GM18508 (cell line): ENCODE data around the gene MZT2B.
"Not testable (repeated sequence)": the region's sequence is repeated elsewhere in the genome, so short reads cannot be mapped to it uniquely, and the experiment has no call there.

Experiments
- ATAC-seq: cut with Tn5 transposase; IDR thresholded peaks from one replicate; pipeline ENCODE4 v1.9.1; 2021; ENCODE audit warnings: moderate number of reproducible peaks; ENCODE audit not compliant: insufficient read depth, unreplicated experiment

The MZT2B gene, protein sequence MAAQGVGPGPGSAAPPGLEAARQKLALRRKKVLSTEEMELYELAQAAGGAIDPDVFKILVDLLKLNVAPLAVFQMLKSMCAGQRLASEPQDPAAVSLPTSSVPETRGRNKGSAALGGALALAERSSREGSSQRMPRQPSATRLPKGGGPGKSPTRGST

DNA sequence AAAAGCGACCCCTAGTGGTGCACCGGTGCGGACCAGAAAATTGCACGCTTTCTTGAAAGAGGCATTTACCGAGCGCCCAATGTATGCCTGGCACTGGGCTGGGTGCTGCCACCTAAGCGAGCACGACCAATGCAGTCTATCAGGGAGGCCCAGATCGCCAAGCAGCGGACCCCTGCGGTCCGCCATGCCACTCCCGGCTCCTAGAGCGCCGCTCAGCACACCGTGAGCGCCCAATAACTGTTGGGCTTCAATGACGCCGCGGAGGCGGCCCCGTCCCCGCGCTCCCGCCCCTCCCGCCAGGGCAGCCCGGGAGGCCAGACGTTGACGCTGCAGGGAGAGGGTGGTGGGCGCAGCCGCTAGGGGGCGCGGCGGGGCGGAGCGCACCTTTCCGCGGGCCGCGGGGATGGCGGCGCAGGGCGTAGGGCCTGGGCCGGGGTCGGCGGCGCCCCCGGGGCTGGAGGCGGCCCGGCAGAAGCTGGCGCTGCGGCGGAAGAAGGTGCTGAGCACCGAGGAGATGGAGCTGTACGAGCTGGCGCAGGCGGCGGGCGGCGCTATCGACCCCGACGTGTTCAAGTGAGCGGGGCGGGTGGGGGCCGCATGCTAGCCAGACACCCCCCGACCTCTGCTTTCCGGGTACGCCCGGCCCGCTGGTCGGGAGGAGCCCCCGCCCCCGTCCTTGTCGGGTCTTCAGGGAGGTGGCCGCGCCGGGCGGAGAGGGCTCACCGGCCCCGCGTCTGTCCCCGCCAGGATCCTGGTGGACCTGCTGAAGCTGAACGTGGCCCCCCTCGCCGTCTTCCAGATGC lies at the start of gene MZT2B:
Gene MZT2B, plus strand, starts transcription at position 383 of the 803 bp plus-strand sequence. Its CDS starts 21 bp downstream, at position 404.
- peak; percentile 60 for ATAC-seq

DNA sequence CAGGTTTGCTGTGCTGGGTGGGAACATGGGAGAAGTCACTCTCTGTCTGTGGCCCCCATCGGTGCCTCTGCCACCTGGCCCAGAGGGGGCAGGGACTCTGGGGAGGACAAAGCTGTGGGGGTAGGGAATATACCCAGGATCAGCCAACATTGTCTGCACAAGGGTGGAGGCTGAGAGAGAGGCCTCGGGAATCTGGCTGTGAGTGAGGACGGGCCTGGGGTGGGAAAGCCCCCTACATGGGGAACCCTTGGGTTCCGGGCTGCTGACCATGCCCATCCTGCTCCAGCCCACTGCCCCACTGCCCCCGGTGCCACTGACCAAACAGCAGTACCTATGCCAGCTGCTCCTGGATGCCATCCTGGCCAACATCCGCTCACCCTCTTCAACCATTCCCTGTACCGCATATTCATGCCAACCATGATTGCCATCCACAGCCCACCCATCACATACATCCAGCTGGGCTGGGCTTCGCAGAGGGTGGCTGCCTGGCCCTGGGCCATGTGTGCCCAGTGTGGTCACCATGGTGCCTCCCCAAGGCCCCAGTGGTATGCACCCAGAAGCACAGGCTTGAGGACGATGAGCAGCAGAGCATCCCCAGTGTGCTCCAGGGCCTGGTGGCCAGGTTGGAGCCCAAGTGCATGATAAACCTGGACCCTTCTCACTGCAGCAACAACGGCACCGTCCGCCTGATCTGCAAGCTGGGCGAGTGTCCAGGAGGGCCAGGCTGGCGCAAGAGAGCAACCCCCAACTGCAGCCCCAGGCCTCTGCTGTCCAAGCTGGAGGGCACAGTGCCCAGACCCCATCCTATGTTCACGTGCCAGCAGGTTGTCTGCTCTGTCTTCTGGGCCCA lies 46.1 kb upstream of the MZT2B start:
- no peak for ATAC-seq

DNA sequence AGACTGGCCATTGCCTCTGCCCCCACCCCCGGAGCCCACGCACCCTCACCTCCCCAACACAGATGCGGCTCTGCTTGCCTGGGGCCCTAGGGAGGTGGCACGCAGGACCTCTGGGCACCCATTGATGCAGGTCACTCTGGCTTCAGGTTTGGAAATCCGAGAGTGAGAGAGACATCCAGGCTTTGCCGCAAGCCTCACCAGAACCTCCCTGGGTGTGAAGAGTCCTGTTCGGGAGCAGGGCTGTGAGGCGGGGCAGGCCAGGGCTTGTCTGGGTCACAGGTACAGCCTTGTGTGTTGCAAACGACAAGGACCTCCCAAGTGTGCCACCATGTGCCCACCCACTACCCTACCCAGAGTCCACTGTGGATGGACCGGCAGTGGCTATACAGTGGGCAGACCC lies 45.5 kb upstream of the MZT2B start:
- ATAC-seq = not testable (repeated sequence)

DNA sequence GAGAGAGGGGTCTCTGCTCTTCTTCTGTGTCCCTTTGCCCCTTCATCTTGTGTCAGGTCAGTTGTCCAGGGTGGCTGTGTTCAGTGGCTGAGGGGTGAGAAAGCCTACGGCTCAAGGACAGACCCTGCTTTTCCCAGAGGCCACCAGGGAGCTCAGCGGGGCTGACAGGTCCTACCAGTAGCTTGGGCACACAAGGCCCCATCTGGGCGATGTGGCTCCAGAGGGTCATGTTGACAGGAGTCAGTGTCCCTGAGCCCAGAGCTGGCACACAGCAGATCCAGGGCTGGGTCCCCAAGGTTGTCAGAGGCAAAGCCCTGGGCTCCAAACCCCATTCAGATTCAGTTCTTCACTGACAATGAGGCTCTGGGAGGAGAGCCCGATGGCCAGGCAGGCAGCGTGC lies 44.9 kb upstream of the MZT2B start:
- not testable (repeated sequence) for ATAC-seq

DNA sequence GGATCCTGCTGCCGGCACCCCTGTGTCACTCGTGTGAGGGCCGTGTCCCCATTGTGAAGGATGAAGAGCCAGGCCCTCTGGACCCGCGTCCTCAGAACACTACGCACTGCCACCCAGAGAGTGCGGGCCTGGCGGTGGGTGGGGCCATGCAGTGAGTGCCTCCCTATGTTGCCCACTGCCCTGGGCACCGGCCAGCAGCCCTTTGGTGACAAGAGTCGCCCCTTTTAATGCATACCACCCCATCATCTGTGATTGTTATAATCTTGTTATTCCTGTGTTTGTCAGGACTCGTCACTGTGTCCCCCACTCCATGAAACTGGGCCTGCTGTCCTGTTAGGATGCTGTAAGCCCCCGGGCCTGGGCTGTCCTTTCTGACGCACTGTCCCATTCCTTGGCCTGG lies 43.7 kb upstream of the MZT2B start:
- not testable (repeated sequence) for ATAC-seq

DNA sequence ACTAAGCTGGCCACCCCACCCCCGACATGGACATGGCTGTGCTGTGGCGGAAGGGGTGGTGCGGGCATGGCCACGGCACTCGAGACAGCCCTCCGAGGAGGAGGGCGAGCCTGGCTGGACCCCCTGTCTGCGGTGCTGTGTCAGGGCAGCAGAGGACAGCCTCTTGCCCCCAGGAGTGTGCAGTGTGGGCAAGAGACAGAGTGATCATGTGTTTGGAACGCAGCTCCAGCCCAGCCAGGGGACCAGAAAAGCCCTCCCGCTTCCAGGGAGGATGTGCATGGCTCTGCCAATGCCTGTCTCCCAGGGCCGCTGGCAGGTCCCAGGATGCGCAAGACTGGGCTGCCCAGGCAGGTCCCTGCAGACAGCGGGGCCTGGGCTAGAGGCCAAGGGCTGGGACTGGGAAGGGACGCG lies 43.2 kb upstream of the MZT2B start:
- not testable (repeated sequence) for ATAC-seq

DNA sequence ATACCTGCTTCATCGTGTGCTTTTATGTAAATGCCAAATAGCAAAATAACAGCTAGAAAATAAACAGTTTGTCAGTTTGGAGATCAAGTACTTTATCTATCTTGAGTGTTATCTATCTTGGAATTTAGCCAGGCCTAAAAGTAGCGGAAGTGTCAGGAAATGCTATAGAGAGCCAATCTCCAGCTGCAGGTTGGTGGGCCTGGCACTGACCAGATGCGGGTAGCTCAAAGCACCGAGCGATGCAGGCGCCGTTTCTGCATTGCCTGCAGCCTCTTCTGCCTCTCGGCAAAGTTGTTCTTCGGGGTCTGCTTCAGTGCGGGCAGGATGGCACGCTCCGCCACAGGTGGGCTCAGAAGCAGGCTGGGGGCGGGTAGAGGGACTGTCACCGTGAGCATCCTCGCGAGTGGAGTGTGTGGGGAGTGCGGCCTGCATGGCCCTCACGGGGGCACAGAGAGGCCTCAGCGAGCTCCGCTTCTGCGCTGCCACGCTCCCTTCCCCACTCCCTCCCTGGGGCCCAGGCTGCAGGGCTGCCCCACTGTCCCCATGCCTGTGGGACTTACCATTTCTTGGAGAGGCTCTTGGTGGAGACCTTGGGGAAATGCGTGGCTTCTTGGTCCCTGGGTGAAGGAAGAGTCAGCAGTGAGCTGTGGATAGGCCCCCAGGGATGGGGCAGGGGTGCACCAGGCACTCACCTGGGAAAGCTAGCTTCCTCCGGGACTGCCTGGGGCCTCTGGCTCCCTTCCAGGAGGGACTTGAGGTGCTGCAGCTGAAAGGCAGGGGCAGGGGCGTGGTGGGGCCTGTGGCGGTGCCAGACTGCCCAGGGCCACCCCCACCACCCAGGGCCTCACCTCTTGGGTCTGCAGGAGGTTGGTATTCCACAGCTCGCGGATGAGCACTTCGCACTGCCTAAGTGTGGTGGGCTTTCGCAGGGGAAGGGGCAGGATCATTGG lies 42.5 kb upstream of the MZT2B start:
- not testable (repeated sequence) for ATAC-seq

DNA sequence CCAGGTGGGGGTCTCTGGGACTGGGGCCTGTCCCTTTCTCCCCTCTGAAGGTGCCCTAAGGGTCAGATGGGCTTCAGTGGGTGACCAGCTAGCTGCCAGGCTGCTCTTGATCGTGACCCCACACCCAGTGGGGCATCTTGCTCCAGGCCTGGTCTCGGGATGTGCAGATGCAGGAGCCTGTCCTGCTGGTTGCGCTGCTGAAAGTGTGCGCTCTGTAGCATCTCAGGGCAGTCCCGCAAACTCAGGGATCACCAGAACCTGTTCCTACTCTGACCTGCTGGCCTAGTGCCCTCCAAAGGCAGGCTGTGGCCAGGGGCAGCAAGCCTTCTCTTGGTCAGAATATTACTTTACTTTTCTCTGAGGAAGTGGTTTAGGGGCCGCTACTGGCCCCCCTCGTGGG lies 41.5 kb upstream of the MZT2B start:
- not testable (repeated sequence) for ATAC-seq

DNA sequence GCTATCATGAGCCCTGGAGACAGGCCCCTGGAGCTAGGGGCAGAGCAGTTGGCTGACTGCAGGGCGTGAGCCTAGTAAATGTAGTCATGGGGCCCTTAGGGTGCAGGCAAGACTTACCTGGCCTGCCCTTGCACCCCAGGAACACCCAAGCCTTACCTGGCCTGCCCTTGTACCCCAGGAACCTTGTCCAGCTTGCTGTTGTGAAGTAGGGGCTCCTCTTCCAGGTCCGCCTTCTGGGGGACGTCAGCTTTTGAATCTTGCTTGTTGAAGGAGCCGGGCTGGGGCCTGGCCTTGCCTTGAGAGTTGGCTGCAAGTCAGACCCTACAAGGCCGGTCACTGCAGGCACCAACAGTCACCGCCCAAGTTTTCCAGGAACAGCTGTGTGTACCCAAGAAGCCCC lies 41.1 kb upstream of the MZT2B start:
- ATAC-seq = not testable (repeated sequence)

DNA sequence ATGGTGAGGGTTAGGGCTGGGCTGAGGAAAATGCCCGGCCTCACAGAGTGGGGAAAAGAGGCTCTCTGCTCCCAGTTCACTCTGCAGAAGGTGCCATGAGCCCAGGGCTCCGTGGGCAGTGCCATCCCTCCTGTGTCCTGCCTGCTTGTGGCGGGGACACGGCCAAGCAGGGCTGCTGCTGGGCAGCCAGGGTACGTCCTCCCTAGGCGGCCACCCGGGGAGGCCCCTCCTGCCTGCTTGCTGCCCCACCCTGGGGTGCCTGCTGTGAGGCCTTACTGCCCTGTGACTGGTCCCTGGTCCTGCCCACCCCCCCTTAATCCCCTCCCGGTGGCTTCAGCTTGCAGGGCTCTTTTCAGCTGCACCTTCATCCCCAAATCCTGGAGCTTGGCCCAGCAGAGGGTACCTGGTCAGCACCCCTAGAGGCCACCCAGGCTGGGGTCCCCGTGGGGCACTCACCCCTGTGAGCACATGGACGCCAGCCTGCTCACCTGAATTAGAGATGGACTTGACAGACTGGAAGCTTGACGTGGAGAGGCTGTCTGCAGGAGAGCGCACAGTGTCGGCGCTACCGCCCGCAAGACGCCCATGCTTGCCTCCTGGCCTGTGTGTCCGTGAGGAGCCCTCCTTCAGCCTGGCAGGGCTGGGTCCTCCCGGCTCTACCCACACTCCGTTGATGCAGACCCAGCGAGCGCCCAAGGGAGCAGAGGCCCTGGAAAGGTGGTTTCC lies 40.3 kb upstream of the MZT2B start:
- not testable (repeated sequence) for ATAC-seq

DNA sequence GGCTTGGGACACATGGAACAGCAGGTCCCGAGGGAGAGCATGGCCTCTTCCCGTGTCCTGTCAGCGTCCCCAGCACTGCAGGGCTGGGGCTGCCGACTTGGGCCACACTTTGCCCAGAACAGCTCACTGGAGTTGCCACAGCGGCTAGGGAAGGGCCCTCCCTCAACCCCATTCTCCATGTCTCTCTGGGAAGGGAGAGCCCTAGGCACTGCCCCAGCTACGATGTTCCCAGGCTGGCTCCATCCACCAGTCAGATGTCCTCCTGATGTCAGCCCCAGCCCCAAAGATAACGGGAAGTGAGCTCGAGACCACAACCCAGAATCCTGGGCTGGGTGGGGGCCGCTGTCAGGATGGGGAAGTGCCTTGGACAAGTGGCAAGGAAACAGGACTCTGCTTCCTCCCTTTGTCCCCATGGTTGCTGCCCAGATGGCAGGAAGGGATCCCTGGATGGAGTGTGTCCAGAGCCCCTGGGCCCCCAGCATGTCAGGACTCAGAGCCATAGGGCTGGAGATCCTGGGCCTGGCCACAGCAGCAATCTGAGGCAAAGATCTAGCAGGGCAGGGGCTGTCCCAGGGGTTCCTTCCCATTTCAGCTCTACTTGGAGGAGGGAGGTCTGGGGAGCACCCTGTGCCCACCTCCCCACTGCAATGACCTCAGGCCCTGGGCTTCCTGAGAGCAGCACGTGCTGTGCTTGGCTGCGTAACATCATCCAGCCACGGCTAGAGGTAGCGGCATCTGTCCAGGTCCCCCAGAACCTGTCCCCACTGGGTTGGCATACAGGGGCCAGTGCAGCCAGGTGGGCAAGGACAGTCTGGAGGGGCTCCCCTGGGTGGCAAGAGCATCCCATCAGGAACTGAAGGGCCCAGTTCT lies 39.4 kb upstream of the MZT2B start:
- not testable (repeated sequence) for ATAC-seq

DNA sequence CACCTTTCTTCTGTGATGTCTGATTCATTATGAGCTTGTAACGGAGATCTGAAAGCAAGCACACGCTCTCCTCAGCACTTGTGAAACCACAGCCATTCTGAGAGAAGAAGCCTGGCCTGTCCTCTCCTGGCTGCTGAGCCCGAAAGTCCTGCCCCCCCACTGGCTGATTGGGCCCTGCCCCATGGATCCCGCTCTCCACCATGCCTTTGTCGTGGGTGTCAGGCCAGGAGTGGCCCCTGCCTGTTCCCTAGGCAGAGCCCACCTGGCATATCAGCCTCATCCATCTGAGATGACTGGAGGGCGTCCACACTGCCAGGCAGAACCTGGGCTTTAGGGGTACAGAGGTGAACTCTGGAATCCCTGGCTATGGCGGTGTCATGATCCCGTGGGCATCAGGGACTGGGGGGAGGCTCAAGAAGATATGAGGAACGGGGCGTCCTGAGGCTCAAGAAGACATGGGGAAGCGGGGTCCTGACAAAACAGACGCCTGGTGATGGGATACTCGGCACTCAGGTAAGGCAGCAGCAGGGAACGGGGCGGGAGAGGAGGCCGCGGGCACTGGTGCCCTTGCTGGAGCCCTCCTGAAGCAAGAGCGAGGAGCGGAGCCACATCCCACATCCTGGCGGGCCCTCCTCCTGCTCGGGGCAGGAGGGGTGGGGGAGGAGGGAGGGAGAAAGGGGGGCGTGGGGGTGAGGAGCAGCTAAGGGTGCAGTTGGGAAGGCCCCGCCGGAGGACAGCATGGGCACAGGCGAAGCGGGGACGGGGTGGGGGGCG lies 38.6 kb upstream of the MZT2B start:
- ATAC-seq = not testable (repeated sequence)

DNA sequence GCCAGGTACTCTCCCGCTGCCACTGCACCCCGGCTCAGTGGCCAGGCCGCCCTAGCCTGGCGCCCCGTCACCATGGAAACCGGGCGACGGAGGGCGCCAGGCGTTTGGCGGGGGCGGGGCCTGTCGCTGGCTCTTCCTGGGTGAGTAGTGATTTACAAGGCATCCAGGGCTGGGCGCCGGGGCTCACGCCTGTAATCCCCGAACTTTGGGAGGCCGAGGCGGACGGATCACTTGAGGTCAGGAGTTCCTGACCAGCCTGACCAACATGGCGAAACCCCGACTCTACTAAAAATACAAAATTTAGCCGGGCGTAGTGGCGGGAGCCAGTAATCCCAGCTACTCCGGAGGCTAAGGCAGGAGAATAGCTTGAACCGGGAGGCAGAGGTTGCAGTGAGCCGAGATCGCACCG lies 37.1 kb upstream of the MZT2B start, which contains the start of gene CCDC74B:
Gene CCDC74B, minus strand, starts transcription at position 107 of the 409 bp plus-strand sequence. CDS start 116 bp downstream, outside the sequence.
- ATAC-seq = peak; percentile 62

DNA sequence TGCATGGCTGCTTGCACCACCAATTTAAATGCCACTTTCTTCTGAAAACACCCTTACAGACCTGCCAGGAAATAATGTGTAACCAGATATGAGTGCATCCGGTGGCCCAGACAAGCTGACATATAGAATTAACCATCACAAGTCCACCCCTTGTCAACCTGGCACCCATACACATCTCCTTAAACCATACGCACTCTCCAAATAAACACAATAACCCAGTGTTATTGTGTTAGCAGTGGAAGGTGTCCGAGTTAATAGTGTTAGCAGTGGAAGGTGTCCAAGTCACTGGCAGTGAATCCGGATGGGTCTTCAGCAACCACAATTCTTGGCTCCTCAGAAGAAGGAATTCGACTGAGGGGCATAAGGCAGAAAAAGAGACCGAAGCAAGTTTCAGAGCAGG lies 33.5 kb upstream of the MZT2B start:
- not testable (repeated sequence) for ATAC-seq

DNA sequence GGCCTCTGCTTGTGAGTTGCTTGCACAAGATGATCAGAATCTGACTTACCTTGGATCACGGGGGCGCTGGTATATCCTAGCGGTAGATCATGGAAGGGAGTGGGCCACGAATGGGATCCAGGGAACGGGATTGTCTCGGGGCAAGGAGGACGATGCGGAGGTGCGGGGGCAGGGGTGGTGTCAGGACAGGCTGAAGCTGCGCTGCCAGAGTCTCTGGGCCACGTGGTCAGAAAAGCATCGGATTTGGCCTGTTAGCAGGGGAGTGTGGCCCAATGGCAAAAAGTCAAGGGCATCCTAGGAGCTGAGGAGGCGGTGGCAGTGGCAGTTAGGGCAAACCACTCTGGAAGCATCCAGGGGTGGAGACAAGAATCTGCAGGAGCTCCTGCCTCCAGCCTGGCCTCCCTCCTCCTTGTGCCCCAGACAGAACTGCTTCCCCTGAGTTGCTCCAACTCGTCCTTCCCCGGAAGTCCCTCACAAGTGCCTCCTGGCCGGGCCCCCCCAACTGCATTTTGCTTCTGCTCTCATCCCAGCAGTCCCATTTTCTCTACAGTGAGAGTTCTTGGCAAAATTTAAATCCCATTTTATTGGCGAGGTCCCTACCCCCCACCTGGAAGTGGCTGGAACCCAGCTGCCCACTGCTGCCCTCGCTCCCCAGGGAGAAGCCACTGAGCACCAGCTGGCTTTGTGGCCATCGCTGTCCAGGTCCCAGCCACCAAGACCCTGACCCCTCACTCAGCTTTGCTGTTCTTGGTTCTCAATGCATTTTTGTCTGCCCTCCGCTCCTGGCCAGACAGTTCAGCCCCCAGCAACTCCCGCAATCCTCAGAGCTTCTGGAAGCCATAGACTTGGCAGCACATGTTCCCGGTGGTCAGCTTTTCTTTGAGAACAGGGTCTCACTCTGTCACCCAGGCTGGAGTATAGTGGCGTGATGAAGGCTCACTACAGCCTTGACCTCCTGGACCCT lies 31.6 kb upstream of the MZT2B start:
- no peak for ATAC-seq

DNA sequence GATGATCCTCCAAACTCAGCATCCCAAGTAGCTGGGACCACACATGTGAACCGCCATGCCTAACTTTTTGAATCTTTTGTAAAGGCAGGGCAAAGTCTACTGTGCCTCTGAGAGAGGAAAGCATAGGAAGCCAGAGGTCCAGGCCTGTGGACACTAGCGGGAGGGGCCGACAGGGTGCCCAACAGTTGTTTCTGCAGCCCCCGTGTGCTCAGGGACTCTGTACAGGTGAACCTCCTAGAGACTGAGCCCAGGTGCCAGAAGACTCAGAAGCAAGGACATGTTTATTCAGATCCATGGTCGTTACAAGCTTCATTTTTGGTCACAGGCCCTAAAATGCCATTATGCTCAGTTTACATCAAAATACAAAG lies 30.9 kb upstream of the MZT2B start:
- ATAC-seq = not testable (repeated sequence)
